K562 (cell line): ENCODE measurements around the gene ARMH4. TPM values are rescaled to one million over a fixed set of nuclear protein-coding genes. Genes with fewer than 3 reads are reported as not detected.

ENCODE experiments used
- C11orf30 ChIP-seq: fragments of 450-650 bp; IDR thresholded peaks from 2 replicates; pipeline ENCODE4 v1.6.1; 2016; ENCODE audit warnings: low read depth, mild to moderate bottlenecking
- CBFA2T3 ChIP-seq: fragments of 450-650 bp; IDR thresholded peaks from 2 replicates; pipeline ENCODE4 v1.6.1; 2017
- CBFB ChIP-seq: sonication (generic); formaldehyde crosslinking; IDR thresholded peaks from 2 replicates; pipeline ENCODE4 v1.4.0; 2020; ENCODE audit warnings: mild to moderate bottlenecking, missing genetic modification reagents
- CCNT2 ChIP-seq: IDR thresholded peaks from 2 replicates; pipeline ENCODE4 v1.6.1; 2011; ENCODE audit warnings: borderline replicate concordance, low read depth, mild to moderate bottlenecking, moderate library complexity, mixed read lengths, low read length; ENCODE audit not compliant: insufficient read length; ENCODE audit errors: extremely low read depth
- E2F5 ChIP-seq: sonication (generic); formaldehyde crosslinking; IDR thresholded peaks from 2 replicates; pipeline ENCODE4 v1.8.0; 2022; ENCODE audit warnings: mild to moderate bottlenecking, missing genetic modification reagents
- ETV5 ChIP-seq: sonication (generic); formaldehyde crosslinking; IDR thresholded peaks from 2 replicates; pipeline ENCODE4 v1.4.0; 2020; ENCODE audit warnings: low read depth, mild to moderate bottlenecking, missing genetic modification reagents
- GMEB1 ChIP-seq: fragments of 250-450 bp; sonication (Bioruptor Pico); IDR thresholded peaks from 2 replicates; pipeline ENCODE4 v1.4.0; 2020; ENCODE audit warnings: mild to moderate bottlenecking
- HBP1 ChIP-seq: fragments of 450-650 bp; formaldehyde crosslinking; IDR thresholded peaks from 2 replicates; pipeline ENCODE4 v1.4.0; 2022; ENCODE audit warnings: missing genetic modification characterization
- HMG20B ChIP-seq: fragments of 250-450 bp; sonication (Bioruptor Pico); IDR thresholded peaks from 2 replicates; pipeline ENCODE4 v1.5.0; 2021; ENCODE audit warnings: mild to moderate bottlenecking
- NFE2 ChIP-seq: IDR thresholded peaks from 2 replicates; pipeline ENCODE4 v1.6.1; 2014; ENCODE audit warnings: antibody characterized with exemption, low read depth
- NRF1 ChIP-seq, 2 experiments: fragments of 450-650 bp; IDR thresholded peaks in 1 of 2; conservative IDR thresholded peaks in 1 of 2; 2 replicates each; pipeline ENCODE4 v1.6.1; 2014; ENCODE audit warnings: mild to moderate bottlenecking in 2 of 2
- PHF8 ChIP-seq: fragments of 200-600 bp; sonication (generic); IDR thresholded peaks from 2 replicates; pipeline ENCODE4 v1.6.1; 2012; ENCODE audit warnings: mixed run types, mild to moderate bottlenecking, inconsistent platforms, low read length, moderate library complexity, borderline replicate concordance
- POLR2AphosphoS5 ChIP-seq: IDR thresholded peaks from 2 replicates; pipeline ENCODE4 v1.6.1; 2011; ENCODE audit warnings: mild to moderate bottlenecking, low read depth, low read length, moderate library complexity; ENCODE audit not compliant: control insufficient read depth, insufficient read depth
- POLR2B ChIP-seq: fragments of 450-650 bp; IDR thresholded peaks from 2 replicates; pipeline ENCODE4 v1.6.1; 2018; ENCODE audit warnings: low read depth; ENCODE audit not compliant: partially characterized antibody
- POLR2H ChIP-seq: IDR thresholded peaks from 2 replicates; pipeline ENCODE4 v1.6.1; 2016; ENCODE audit warnings: missing genetic modification characterization, low read depth, mild to moderate bottlenecking, control low read depth, missing compliant biosample characterization, moderate library complexity
- RB1 ChIP-seq: fragments of 450-650 bp; IDR thresholded peaks from 2 replicates; pipeline ENCODE4 v1.6.1; 2017; ENCODE audit warnings: low read depth, mild to moderate bottlenecking
- RBM34 ChIP-seq: fragments of 200-400 bp; formaldehyde crosslinking; IDR thresholded peaks from 2 replicates; pipeline ENCODE4 v1.6.1; 2018; ENCODE audit warnings: low read length, borderline replicate concordance; ENCODE audit not compliant: insufficient read depth
- SMARCB1 ChIP-seq: IDR thresholded peaks from 2 replicates; pipeline ENCODE4 v1.6.1; 2011; ENCODE audit warnings: improper control_type of control experiment, low read depth; ENCODE audit not compliant: insufficient read length
- ZFX ChIP-seq: sonication (generic); formaldehyde crosslinking; IDR thresholded peaks from 2 replicates; pipeline ENCODE4 v1.8.0; 2022; ENCODE audit warnings: mild to moderate bottlenecking, missing genetic modification reagents, moderate library complexity
- ZNF830 ChIP-seq: fragments of 250-450 bp; sonication (Bioruptor Pico); IDR thresholded peaks from 2 replicates; pipeline ENCODE4 v1.5.0; 2021; ENCODE audit warnings: mild to moderate bottlenecking
- polyA plus RNA-seq, 8 experiments: library from polyadenylated mRNA; depleted of rRNA in 4 of 8; stranded (reverse) in 5 of 8; unstranded in 3 of 8; fragments of >200 nt; fragmentation: Nextera tagmentation in 2 of 8; fragmentation: Illumina TruSeq in 1 of 8; extraction: Ambion mirVana in 2 of 8; extraction: Trizol in 1 of 8; gene quantifications; 2 replicates each; pipeline versions ENCODE4 v1.2.1 to v1.2.3, GENCODE V29; 2011 to 2014; ENCODE audit warnings: inconsistent platforms in 1 of 8, missing spikeins in 1 of 8
- total RNA-seq, 7 experiments: library from RNA; depleted of rRNA in 6 of 7; stranded (reverse); fragments of >200 nt in 6 of 7; fragmentation: Illumina TruSeq in 2 of 7; extraction: Trizol in 2 of 7; gene quantifications; 2 replicates each; pipeline versions ENCODE4 v1.2.1 to v1.2.3, GENCODE V29; 2011 to 2021; ENCODE audit warnings: low replicate concordance in 1 of 7
- TF ChIP-seq, protein P1 (sequence below): fragments of 250-450 bp; sonication (Bioruptor Pico); IDR thresholded peaks from 2 replicates; pipeline ENCODE4 v1.5.0; 2021

The ARMH4 gene
- total and polyA plus RNA-seq, 9 of the 15 experiments (the other 6 are each of a cell fraction or from before 2014, with no cell fraction given), result 0.06 to 0.98 (median 0.07) TPM; not detected in 2

DNA sequence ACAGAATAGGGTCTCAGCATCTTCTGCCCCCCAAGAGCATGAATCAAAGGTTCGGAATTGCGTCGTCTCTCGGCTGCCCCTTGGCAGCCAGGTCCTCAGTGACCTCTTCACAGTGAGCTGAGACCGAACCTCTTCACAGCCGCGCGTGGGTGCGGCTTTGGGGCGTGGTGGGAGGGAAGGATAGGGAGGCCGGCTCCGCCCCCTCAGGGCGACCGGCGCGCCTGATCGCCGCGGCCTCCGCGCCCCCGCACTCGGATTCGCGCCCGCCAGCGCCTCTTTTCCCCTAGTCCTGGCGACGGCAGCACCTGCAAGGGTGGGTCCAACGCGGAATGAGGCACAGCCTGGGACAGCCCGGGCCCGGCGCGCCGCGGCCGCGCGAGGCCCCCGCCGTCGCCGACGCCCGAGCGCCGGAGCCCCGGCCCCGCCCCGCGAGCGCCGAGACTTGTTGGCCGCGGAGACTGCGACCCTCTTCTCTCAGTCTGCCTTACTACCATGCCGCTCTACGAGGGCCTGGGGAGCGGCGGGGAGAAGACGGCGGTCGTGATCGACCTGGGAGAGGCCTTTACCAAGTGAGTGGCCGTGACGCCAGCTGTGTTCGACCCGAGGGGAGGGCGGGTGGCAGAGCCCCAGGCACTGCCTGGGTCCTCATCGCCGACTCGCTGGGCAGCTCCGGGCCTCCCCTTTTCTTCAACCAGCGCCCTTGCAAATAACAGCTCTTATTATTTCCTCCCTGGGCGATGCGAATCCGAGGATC lies 47.9 kb upstream of the ARMH4 start, which contains the start of gene ACTR10 (continued):
- peak; percentile 91 for TF ChIP-seq NFE2
- no peak for TF ChIP-seq SMARCB1
- TF ChIP-seq HBP1 (CRISPR knock-in tag), result no peak
- TF ChIP-seq C11orf30, result 0 out of 2 replicates have a peak, but pooled peaks have one; percentile 5
- TF ChIP-seq CBFB, result no peak
- peak; percentile 62 to 70; a peak in 3 of 4 replicates for TF ChIP-seq NRF1 (conservative IDR thresholded peaks at IDR 0.05 in 1 of 2, IDR thresholded peaks at IDR 0.05 in 1 of 2)
- TF ChIP-seq RBM34, result no peak
- peak; percentile 83; the same call in 1 of the 2 replicates for TF ChIP-seq PHF8
- no peak for TF ChIP-seq ETV5 (CRISPR knock-in tag)
- TF ChIP-seq ZFX (CRISPR knock-in tag), result peak; percentile 77
- TF ChIP-seq RB1, result peak; percentile 95
- TF ChIP-seq, protein P1, sequence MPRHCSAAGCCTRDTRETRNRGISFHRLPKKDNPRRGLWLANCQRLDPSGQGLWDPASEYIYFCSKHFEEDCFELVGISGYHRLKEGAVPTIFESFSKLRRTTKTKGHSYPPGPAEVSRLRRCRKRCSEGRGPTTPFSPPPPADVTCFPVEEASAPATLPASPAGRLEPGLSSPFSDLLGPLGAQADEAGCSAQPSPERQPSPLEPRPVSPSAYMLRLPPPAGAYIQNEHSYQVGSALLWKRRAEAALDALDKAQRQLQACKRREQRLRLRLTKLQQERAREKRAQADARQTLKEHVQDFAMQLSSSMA (CRISPR knock-in tag), result no peak
- no peak for TF ChIP-seq ZNF830 (CRISPR knock-in tag)
- TF ChIP-seq CCNT2, result peak; percentile 76
- TF ChIP-seq HMG20B, result no peak
- peak; percentile 22 for TF ChIP-seq POLR2B
- no peak for TF ChIP-seq CBFA2T3
- no peak for TF ChIP-seq E2F5 (CRISPR knock-in tag)
- peak; percentile 18; the same call in 1 of the 2 replicates for TF ChIP-seq POLR2AphosphoS5
- TF ChIP-seq POLR2H (tag), result peak; percentile 38; the same call in 1 of the 2 replicates
- TF ChIP-seq GMEB1, result peak; percentile 78
